ENCODE results near the gene TULP1. TPM values are rescaled to one million over a fixed set of nuclear protein-coding genes. Genes with fewer than 3 reads are reported as not detected.

TULP1 gene
- total RNA-seq, 1 experiment from 2014 or later = not detected

- no peak overlapping the region for H3K4me3 Mint-ChIP-seq (ENCODE audit: unreplicated experiment)
- peak; percentile 98 for TF ChIP-seq CTCF (IDR thresholded peaks at IDR 0.05; ENCODE audit: unreplicated experiment)
- no TSS peak for BruUV-seq (replicated peaks)
- H3K9me3 Mint-ChIP-seq (ENCODE audit: unreplicated experiment) = no peaks in the 10 kb centered on the region
- intact Hi-C loops (cut with micrococcal nuclease) = loop anchor here (1.0 kb wide), 3 partner anchors 29 to 214 kb away; partner anchors contain the start of gene ARMC12
- POLR2A ChIA-PET = interaction anchor here (1.0 to 2.1 kb wide), 4 partner anchors 19 to 214 kb away, joined by 3 to 9 read pairs (median 3); partner anchors contain the start of gene ARMC12
- CTCF ChIA-PET = interaction anchor here (0.6 to 6.6 kb wide), 27 partner anchors 8 to 574 kb away, joined by 3 to 90 read pairs (median 4); partner anchors contain the start of gene ARMC12
- no peaks in the 10 kb centered on the region for H3K36me3 Mint-ChIP-seq (ENCODE audit: insufficient read depth, unreplicated experiment)
- no peak overlapping the region for H3K27ac Mint-ChIP-seq (ENCODE audit: low read depth, unreplicated experiment)
- peaks cover 6% of the 10 kb centered on the region for H3K4me1 Mint-ChIP-seq (ENCODE audit: insufficient read depth, unreplicated experiment)
- no peaks in the 10 kb centered on the region for H3K27me3 Mint-ChIP-seq (ENCODE audit: insufficient read depth, unreplicated experiment)
- peak; percentile 75 for DNase-seq (ENCODE audit: unreplicated experiment)
These were observed 10.3 kb upstream of the TULP1 start for GRCh38 chr6:35522660-35523658.

GRCh38 chr6:35522151-35522550 is 9.5 kb upstream of the TULP1 start:
- H3K9me3 Mint-ChIP-seq (ENCODE audit: unreplicated experiment) = no peaks in the 10 kb centered on the region
- H3K4me1 Mint-ChIP-seq (ENCODE audit: insufficient read depth, unreplicated experiment) = peaks cover 6% of the 10 kb centered on the region
- ChIA-PET CTCF (interaction anchor here (0.6 to 6.6 kb wide), 22 partner anchors 8 to 841 kb away, joined by 3 to 90 read pairs (median 4); partner anchors contain the start of gene ARMC12), POLR2A (interaction anchor here (2.1 kb wide), 1 partner anchor 215 kb away, joined by 9 read pairs; the partner anchor contains the start of gene ARMC12)
- H3K27me3 Mint-ChIP-seq (ENCODE audit: insufficient read depth, unreplicated experiment) = no peaks in the 10 kb centered on the region
- no TSS peak for BruUV-seq (replicated peaks)
- intact Hi-C loops (cut with micrococcal nuclease) = no loop called here
- no peaks in the 10 kb centered on the region for H3K36me3 Mint-ChIP-seq (ENCODE audit: insufficient read depth, unreplicated experiment)
- DNase-seq (ENCODE audit: unreplicated experiment) = no peak
- no peak overlapping the region for H3K27ac Mint-ChIP-seq (ENCODE audit: low read depth, unreplicated experiment)
- no peak overlapping the region for H3K4me3 Mint-ChIP-seq (ENCODE audit: unreplicated experiment)
- no peak for TF ChIP-seq CTCF (IDR thresholded peaks at IDR 0.05; ENCODE audit: unreplicated experiment)

- BruUV-seq (replicated peaks) = no TSS peak
- Mint-ChIP-seq H3K9me3 (ENCODE audit: unreplicated experiment) (no peaks in the 10 kb centered on the region), H3K27me3 (ENCODE audit: insufficient read depth, unreplicated experiment) (no peaks in the 10 kb centered on the region), H3K4me1 (ENCODE audit: insufficient read depth, unreplicated experiment) (peaks cover 6% of the 10 kb centered on the region), H3K27ac (ENCODE audit: low read depth, unreplicated experiment) (no peak overlapping the region), H3K4me3 (ENCODE audit: unreplicated experiment) (no peak overlapping the region), H3K36me3 (ENCODE audit: insufficient read depth, unreplicated experiment) (no peaks in the 10 kb centered on the region)
- ChIA-PET POLR2A (interaction anchor here (0.5 to 0.8 kb wide), 2 partner anchors 214 to 217 kb away, joined by 4 read pairs; no protein-coding TSS in a partner anchor), CTCF (interaction anchor here (1.1 to 6.6 kb wide), 6 partner anchors 22 to 237 kb away, joined by 3 to 90 read pairs (median 4); partner anchors contain the start of gene ARMC12)
- no peak for TF ChIP-seq CTCF (IDR thresholded peaks at IDR 0.05; ENCODE audit: unreplicated experiment)
- intact Hi-C loops (cut with micrococcal nuclease) = no loop called here
- DNase-seq (ENCODE audit: unreplicated experiment) = no peak
These were observed 8.5 kb upstream of the TULP1 start for GRCh38 chr6:35521235-35521634.
